ENCODE data around the gene UBE2S. TPM values are rescaled to one million over a fixed set of nuclear protein-coding genes. Genes with fewer than 3 reads are reported as not detected.

Gene UBE2S
- total and polyA plus RNA-seq, 2 of the 8 experiments (the other 6 are each of a cell fraction or from before 2014, with no cell fraction given): 398 to 530 TPM

DNA sequence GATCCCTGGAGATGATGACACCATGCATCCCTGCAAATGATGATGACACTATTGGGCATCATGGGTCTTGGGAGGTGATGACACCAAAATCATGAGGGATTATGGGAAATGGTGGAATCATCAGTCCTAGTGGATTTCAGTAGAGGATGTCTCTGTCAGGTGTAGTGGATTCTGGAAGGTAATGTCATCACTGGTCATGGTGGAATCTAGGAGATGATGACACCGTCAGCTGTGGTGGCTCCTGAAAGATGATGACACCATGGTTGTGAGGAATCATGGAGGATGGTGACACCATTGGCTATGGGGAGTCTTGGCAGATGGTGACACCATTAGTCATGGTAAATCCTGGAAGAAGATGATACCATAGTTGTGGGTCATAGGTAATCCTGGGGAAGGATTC is 23.6 kb upstream of the UBE2S start (continued):
- TF ChIP-seq, protein P1, sequence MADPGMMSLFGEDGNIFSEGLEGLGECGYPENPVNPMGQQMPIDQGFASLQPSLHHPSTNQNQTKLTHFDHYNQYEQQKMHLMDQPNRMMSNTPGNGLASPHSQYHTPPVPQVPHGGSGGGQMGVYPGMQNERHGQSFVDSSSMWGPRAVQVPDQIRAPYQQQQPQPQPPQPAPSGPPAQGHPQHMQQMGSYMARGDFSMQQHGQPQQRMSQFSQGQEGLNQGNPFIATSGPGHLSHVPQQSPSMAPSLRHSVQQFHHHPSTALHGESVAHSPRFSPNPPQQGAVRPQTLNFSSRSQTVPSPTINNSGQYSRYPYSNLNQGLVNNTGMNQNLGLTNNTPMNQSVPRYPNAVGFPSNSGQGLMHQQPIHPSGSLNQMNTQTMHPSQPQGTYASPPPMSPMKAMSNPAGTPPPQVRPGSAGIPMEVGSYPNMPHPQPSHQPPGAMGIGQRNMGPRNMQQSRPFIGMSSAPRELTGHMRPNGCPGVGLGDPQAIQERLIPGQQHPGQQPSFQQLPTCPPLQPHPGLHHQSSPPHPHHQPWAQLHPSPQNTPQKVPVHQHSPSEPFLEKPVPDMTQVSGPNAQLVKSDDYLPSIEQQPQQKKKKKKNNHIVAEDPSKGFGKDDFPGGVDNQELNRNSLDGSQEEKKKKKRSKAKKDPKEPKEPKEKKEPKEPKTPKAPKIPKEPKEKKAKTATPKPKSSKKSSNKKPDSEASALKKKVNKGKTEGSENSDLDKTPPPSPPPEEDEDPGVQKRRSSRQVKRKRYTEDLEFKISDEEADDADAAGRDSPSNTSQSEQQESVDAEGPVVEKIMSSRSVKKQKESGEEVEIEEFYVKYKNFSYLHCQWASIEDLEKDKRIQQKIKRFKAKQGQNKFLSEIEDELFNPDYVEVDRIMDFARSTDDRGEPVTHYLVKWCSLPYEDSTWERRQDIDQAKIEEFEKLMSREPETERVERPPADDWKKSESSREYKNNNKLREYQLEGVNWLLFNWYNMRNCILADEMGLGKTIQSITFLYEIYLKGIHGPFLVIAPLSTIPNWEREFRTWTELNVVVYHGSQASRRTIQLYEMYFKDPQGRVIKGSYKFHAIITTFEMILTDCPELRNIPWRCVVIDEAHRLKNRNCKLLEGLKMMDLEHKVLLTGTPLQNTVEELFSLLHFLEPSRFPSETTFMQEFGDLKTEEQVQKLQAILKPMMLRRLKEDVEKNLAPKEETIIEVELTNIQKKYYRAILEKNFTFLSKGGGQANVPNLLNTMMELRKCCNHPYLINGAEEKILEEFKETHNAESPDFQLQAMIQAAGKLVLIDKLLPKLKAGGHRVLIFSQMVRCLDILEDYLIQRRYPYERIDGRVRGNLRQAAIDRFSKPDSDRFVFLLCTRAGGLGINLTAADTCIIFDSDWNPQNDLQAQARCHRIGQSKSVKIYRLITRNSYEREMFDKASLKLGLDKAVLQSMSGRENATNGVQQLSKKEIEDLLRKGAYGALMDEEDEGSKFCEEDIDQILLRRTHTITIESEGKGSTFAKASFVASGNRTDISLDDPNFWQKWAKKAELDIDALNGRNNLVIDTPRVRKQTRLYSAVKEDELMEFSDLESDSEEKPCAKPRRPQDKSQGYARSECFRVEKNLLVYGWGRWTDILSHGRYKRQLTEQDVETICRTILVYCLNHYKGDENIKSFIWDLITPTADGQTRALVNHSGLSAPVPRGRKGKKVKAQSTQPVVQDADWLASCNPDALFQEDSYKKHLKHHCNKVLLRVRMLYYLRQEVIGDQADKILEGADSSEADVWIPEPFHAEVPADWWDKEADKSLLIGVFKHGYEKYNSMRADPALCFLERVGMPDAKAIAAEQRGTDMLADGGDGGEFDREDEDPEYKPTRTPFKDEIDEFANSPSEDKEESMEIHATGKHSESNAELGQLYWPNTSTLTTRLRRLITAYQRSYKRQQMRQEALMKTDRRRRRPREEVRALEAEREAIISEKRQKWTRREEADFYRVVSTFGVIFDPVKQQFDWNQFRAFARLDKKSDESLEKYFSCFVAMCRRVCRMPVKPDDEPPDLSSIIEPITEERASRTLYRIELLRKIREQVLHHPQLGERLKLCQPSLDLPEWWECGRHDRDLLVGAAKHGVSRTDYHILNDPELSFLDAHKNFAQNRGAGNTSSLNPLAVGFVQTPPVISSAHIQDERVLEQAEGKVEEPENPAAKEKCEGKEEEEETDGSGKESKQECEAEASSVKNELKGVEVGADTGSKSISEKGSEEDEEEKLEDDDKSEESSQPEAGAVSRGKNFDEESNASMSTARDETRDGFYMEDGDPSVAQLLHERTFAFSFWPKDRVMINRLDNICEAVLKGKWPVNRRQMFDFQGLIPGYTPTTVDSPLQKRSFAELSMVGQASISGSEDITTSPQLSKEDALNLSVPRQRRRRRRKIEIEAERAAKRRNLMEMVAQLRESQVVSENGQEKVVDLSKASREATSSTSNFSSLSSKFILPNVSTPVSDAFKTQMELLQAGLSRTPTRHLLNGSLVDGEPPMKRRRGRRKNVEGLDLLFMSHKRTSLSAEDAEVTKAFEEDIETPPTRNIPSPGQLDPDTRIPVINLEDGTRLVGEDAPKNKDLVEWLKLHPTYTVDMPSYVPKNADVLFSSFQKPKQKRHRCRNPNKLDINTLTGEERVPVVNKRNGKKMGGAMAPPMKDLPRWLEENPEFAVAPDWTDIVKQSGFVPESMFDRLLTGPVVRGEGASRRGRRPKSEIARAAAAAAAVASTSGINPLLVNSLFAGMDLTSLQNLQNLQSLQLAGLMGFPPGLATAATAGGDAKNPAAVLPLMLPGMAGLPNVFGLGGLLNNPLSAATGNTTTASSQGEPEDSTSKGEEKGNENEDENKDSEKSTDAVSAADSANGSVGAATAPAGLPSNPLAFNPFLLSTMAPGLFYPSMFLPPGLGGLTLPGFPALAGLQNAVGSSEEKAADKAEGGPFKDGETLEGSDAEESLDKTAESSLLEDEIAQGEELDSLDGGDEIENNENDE (IDR thresholded peaks at IDR 0.05; ENCODE audit: insufficient replicate concordance, low read length): no peak
- TF ChIP-seq EZH2 (IDR thresholded peaks at IDR 0.05; ENCODE audit: low read depth, low read length, severe bottlenecking): no peak
- TF ChIP-seq PHF8 (conservative IDR thresholded peaks at IDR 0.05; ENCODE audit: low read depth, low read length): no peak
- no peak for TF ChIP-seq SUZ12 (IDR thresholded peaks at IDR 0.05; ENCODE audit: low read length)
- TF ChIP-seq CREB1 (IDR thresholded peaks at IDR 0.05): no peak
- TF ChIP-seq TEAD4 (IDR thresholded peaks at IDR 0.05; ENCODE audit: low read depth, low read length): no peak
- no peak for TF ChIP-seq RNF2 (IDR thresholded peaks at IDR 0.05; ENCODE audit: borderline replicate concordance, low read depth, low read length, missing control alignments, poor library complexity, severe bottlenecking)
- TF ChIP-seq JUND (IDR thresholded peaks at IDR 0.05; ENCODE audit: low read length): no peak
- TF ChIP-seq BACH1 (IDR thresholded peaks at IDR 0.05; ENCODE audit: low read length): no peak

Data from H1 (cell line).